DMS53 (cell line): ENCODE measurements around the gene FRRS1L.

Experiments used
- DNase-seq: peaks from one replicate; lab custom pipeline; 2025; lab: John Stamatoyannopoulos, UW

Gene FRRS1L

GRCh38 chr9:109176386-109176785 is 9.3 kb upstream of the FRRS1L start:
- no peak for DNase-seq

- DNase-seq: no peak
These were observed 5.9 kb upstream of the FRRS1L start for GRCh38 chr9:109172935-109173334.

GRCh38 chr9:109171926-109172325 is 4.9 kb upstream of the FRRS1L start:
- no peak for DNase-seq

- no peak for DNase-seq
These were observed 1.1 kb upstream of the FRRS1L start for GRCh38 chr9:109168170-109168569.

- peak; percentile 26 for DNase-seq
These were observed 667 bp upstream of the FRRS1L start for GRCh38 chr9:109167716-109168115.

GRCh38 chr9:109166171-109166770 is 778 bp downstream of the FRRS1L start:
- DNase-seq: no peak

- DNase-seq: no peak
These were observed 3.0 kb downstream of the FRRS1L start for GRCh38 chr9:109164042-109164441.

- no peak for DNase-seq
These were observed 3.9 kb downstream of the FRRS1L start for GRCh38 chr9:109163194-109163593.

GRCh38 chr9:109162677-109163076 is 4.4 kb downstream of the FRRS1L start:
- no peak for DNase-seq

- DNase-seq: no peak
These were observed 5.6 kb downstream of the FRRS1L start for GRCh38 chr9:109161471-109161870.

GRCh38 chr9:109159583-109159982 is 7.5 kb downstream of the FRRS1L start:
- no peak for DNase-seq

GRCh38 chr9:109158651-109159050 is 8.4 kb downstream of the FRRS1L start:
- DNase-seq: no peak

GRCh38 chr9:109156708-109157107 is 10.3 kb downstream of the FRRS1L start:
- no peak for DNase-seq

- peak; percentile 33 for DNase-seq
These were observed 16.0 kb downstream of the FRRS1L start for GRCh38 chr9:109150925-109151545.

GRCh38 chr9:109149722-109150121 is 17.3 kb downstream of the FRRS1L start:
- no peak for DNase-seq

GRCh38 chr9:109149089-109149488 is 18.0 kb downstream of the FRRS1L start:
- no peak for DNase-seq

GRCh38 chr9:109145051-109145450 is 22.0 kb downstream of the FRRS1L start:
- DNase-seq: no peak

GRCh38 chr9:109143881-109144562 is 23.0 kb downstream of the FRRS1L start:
- DNase-seq: peak; percentile 58

GRCh38 chr9:109141375-109141774 is 25.7 kb downstream of the FRRS1L start:
- no peak for DNase-seq

GRCh38 chr9:109139851-109140250 is 27.2 kb downstream of the FRRS1L start:
- no peak for DNase-seq

GRCh38 chr9:109138421-109138820 is 28.6 kb downstream of the FRRS1L start:
- no peak for DNase-seq

- DNase-seq: no peak
These were observed 32.9 kb downstream of the FRRS1L start for GRCh38 chr9:109134167-109134578.

- DNase-seq: no peak
These were observed 33.5 kb downstream of the FRRS1L start for GRCh38 chr9:109133533-109133932.
